Measurements from ENCODE around the gene SLC9A3.

SLC9A3 gene

GRCh38 chr5:464446-464842 lies 59.8 kb downstream of the SLC9A3 start:
- H3K9me3 ChIP-seq (ENCODE audit: control insufficient read depth, insufficient read depth, low read length) = no peaks in the 10 kb centered on the region
- peaks cover 7% of the 10 kb centered on the region for H3K4me1 ChIP-seq (ENCODE audit: control insufficient read depth, low read length)
- H4K20me1 ChIP-seq (ENCODE audit: control insufficient read depth, insufficient read depth, low read depth, low read length) = no peaks in the 10 kb centered on the region
- H3K4me3 ChIP-seq (ENCODE audit: low read length) = no peak overlapping the region
- TF ChIP-seq CTCF (IDR thresholded peaks at IDR 0.05; ENCODE audit: low read depth, low read length, poor library complexity, severe bottlenecking) (no peak), EZH2phosphoT487 (IDR thresholded peaks at IDR 0.05; ENCODE audit: borderline replicate concordance, low read length) (no peak)
- no peaks in the 10 kb centered on the region for H3K27me3 ChIP-seq (ENCODE audit: control insufficient read depth, low read length)
- peaks cover 67% of the 10 kb centered on the region for H3K36me3 ChIP-seq (ENCODE audit: control insufficient read depth, low read length)
- no peak overlapping the region for H3K27ac ChIP-seq (ENCODE audit: low read depth, low read length)
- no peak overlapping the region for H3K4me2 ChIP-seq (ENCODE audit: low read length)
- H3K9me2 ChIP-seq (replicated peaks; ENCODE audit: control insufficient read depth, low read length) = no peaks in the 10 kb centered on the region
- H3F3A ChIP-seq (ENCODE audit: control insufficient read depth, insufficient read depth) = peaks cover 5% of the 10 kb centered on the region; the same call in 1 of the 2 replicates
- peaks cover 3% of the 10 kb centered on the region for H3K79me2 ChIP-seq (ENCODE audit: control insufficient read depth, low read length)

- no peak overlapping the region for H3K4me2 ChIP-seq (ENCODE audit: low read length)
These were observed 60.3 kb downstream of the SLC9A3 start for GRCh38 chr5:463952-464351.

GRCh38 chr5:463301-463700 lies 60.9 kb downstream of the SLC9A3 start:
- H4K20me1 ChIP-seq (ENCODE audit: control insufficient read depth, insufficient read depth, low read depth, low read length) = no peaks in the 10 kb centered on the region
- peaks cover 7% of the 10 kb centered on the region for H3K4me1 ChIP-seq (ENCODE audit: control insufficient read depth, low read length)
- peaks cover 5% of the 10 kb centered on the region; the same call in 1 of the 2 replicates for H3F3A ChIP-seq (ENCODE audit: control insufficient read depth, insufficient read depth)
- H3K27me3 ChIP-seq (ENCODE audit: control insufficient read depth, low read length) = no peaks in the 10 kb centered on the region
- no peak overlapping the region for H3K4me3 ChIP-seq (ENCODE audit: low read length)
- H3K4me2 ChIP-seq (ENCODE audit: low read length) = no peak overlapping the region
- H3K36me3 ChIP-seq (ENCODE audit: control insufficient read depth, low read length) = peaks cover 69% of the 10 kb centered on the region
- H3K9me3 ChIP-seq (ENCODE audit: control insufficient read depth, insufficient read depth, low read length) = no peaks in the 10 kb centered on the region
- H3K27ac ChIP-seq (ENCODE audit: low read depth, low read length) = no peak overlapping the region
- peaks cover 5% of the 10 kb centered on the region; the same call in 1 of the 2 replicates for H3K79me2 ChIP-seq (ENCODE audit: control insufficient read depth, low read length)
- no peaks in the 10 kb centered on the region for H3K9me2 ChIP-seq (replicated peaks; ENCODE audit: control insufficient read depth, low read length)
- no peak for TF ChIP-seq EZH2phosphoT487 (IDR thresholded peaks at IDR 0.05; ENCODE audit: borderline replicate concordance, low read length)
- TF ChIP-seq CTCF (IDR thresholded peaks at IDR 0.05; ENCODE audit: low read depth, low read length, poor library complexity, severe bottlenecking) = no peak

More at GRCh38 chr5:463952-464351, 60.3 kb downstream of the SLC9A3 start:
- no peak overlapping the region for H3K27ac ChIP-seq (ENCODE audit: low read depth, low read length)
- peaks cover 67% of the 10 kb centered on the region for H3K36me3 ChIP-seq (ENCODE audit: control insufficient read depth, low read length)
- no peaks in the 10 kb centered on the region for H3K27me3 ChIP-seq (ENCODE audit: control insufficient read depth, low read length)
- H3K4me3 ChIP-seq (ENCODE audit: low read length) = no peak overlapping the region
- peaks cover 5% of the 10 kb centered on the region; the same call in 1 of the 2 replicates for H3F3A ChIP-seq (ENCODE audit: control insufficient read depth, insufficient read depth)
- H3K9me2 ChIP-seq (replicated peaks; ENCODE audit: control insufficient read depth, low read length) = no peaks in the 10 kb centered on the region
- no peaks in the 10 kb centered on the region for H3K9me3 ChIP-seq (ENCODE audit: control insufficient read depth, insufficient read depth, low read length)
- no peak for TF ChIP-seq CTCF (IDR thresholded peaks at IDR 0.05; ENCODE audit: low read depth, low read length, poor library complexity, severe bottlenecking)
- no peak for TF ChIP-seq EZH2phosphoT487 (IDR thresholded peaks at IDR 0.05; ENCODE audit: borderline replicate concordance, low read length)
- no peaks in the 10 kb centered on the region for H3K79me2 ChIP-seq (ENCODE audit: control insufficient read depth, low read length)
- H4K20me1 ChIP-seq (ENCODE audit: control insufficient read depth, insufficient read depth, low read depth, low read length) = no peaks in the 10 kb centered on the region
- peaks cover 7% of the 10 kb centered on the region for H3K4me1 ChIP-seq (ENCODE audit: control insufficient read depth, low read length)
